ENCODE data around the gene SORCS1.

The SORCS1 gene

DNA sequence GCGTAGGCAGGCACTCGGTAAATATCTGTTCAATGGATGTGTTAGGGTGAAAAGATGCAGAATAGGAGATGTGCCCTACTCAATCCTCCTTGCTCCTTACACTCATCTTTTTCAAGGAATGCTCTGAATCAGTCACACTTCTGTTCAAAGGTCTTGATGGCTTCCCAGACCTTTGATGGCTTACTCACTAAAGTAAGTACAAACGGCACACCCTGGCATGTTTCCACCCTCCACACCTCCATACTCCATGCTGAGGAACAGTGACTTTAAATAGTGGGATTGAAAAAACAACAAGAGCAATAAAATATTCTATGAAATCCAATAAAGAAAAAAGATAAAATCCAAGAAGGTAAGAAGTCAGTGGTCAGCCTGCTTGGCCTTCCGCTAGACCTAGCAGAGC, 569.2 kb downstream of the SORCS1 start:
- no peak for DNase-seq (ENCODE audit: low read depth in 3 of 3)

DNA sequence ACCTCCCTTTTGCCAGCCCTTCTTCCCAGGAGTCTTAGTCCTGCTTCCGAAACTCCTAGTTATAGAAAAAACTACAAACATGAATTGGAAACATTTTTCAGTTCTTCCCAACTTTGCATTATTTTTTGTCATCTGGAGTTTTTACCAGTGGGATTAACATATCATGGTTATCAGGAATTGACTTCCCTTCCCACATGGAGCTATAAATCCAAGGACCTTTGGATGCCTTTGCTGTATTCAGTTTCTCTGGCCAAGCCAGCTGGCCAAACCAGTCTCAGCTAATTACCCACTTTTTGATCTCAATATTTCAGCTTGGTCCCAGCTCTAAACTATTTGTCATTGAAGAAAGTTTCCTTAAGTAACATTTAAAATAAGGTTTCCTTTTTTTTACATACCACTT, 570.6 kb downstream of the SORCS1 start:
- DNase-seq (ENCODE audit: low read depth in 3 of 3), result no peak

DNA sequence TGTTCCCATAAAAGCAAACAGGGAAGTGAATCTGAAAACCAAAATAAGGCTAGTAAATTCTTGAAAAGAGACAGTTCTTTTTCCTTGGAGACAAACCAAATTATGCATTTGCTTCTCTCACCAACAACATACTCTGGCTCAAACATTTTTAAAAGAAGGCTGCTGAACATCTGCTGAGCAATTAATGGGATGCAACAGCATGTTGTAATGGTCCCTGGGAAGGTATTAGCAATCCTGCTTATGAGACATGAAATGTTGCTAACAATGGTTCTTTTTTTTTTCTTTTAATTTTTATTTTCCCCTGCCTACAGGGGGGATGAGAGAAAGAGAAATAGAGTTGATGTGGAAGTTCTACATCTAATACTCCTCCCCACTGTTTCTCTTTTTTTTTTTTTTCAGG, 572.1 kb downstream of the SORCS1 start:
- no peak for DNase-seq (ENCODE audit: low read depth in 3 of 3)

DNA sequence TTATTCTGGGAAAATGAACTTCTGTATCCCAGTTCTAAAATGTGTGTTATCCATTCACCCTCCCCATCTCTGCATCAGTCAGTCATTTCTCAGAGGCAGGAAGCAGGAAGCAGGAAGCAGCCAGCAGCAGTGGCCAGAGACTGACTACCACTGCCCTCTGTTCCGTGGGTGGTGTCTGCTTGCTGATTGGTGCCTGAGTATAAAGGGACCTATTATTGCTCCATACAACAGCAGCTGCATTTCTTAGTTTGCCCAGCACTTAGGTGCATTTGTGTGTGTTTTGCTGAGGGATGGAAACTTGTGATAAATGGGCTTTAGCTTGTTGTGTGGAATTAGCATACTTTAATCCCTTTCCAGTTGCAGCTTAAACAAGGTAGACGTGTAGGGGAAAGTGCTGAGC, 582.2 kb downstream of the SORCS1 start:
- DNase-seq (ENCODE audit: low read depth in 3 of 3), result no peak

DNA sequence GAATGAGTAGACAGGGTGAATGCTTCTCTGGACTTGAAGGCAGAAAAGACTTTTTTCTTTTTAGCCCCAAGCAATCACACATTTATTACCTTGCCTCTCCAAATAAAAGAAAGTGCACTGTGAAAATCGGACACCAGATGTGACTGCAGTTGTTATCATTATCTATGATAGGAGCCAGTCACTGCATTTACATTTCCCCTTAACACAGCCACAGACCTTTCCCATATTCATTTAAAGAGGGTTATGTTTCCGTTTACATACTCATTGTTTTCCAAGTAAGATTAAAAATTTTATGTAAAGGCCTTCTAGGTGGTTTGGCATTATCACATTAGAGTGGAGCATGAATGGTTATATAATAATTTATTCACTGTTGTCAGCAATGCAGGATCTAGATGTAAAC, 586.8 kb downstream of the SORCS1 start:
- DNase-seq (ENCODE audit: low read depth in 3 of 3), result no peak

DNA sequence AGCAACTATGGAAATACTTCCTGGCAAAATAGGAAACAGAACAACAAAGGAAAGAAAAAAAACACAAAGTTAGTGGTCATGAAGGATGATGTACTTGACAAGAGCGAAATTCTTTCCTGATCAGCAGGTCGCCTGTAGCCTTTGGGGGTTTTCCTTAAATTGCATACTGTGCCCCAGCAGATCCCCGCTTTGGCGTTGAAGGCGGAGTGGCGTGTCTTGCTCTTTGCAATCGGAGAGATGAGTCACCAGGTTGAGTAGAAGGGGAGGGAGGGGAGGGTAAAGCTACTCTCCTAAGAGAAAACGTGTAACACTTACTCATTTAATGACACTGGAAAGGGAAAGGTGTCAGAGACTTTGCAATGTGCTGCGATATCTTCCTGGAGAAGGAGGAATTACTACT, 587.2 kb downstream of the SORCS1 start:
- no peak for DNase-seq (ENCODE audit: low read depth in 3 of 3)

DNA sequence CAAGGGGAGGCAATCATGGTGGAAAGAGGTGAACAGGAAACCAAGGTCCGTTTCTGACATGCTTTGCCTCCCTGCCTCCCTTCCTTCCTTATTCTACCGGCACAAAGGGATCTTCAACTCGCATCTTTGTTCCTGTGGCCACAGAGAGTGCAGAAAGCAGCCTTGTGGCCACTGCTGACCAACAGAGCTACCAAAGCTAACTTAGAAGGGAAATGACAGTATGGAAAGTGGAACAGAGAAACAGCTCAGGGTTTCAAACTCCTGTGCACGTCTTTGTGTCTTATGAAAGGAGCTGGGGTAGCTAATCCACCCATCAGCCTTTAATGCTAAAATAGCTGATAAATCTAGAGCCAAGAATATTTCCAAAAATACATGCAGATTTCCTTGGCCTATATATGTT, 588.0 kb downstream of the SORCS1 start:
- DNase-seq (ENCODE audit: low read depth in 3 of 3), result no peak

DNA sequence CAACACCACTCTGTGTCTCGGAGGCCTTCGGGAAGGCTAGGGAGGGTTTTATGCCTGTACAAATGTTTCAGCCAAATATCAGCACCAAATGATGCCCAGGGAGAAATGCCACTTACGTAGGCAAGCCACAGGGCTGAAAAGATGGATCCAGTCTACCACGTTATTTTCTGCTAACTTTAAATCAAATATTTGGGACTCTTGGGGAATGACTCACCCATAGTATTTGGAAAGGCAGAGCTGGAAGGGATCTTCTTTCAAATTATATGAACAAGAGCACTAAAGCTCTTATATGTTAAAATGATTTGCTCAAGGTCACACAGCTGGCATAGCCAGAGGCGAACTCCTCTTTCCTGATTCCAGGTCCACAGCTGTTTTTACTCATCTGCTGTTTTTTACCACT, 591.4 kb downstream of the SORCS1 start:
- no peak for DNase-seq (ENCODE audit: low read depth in 3 of 3)

DNA sequence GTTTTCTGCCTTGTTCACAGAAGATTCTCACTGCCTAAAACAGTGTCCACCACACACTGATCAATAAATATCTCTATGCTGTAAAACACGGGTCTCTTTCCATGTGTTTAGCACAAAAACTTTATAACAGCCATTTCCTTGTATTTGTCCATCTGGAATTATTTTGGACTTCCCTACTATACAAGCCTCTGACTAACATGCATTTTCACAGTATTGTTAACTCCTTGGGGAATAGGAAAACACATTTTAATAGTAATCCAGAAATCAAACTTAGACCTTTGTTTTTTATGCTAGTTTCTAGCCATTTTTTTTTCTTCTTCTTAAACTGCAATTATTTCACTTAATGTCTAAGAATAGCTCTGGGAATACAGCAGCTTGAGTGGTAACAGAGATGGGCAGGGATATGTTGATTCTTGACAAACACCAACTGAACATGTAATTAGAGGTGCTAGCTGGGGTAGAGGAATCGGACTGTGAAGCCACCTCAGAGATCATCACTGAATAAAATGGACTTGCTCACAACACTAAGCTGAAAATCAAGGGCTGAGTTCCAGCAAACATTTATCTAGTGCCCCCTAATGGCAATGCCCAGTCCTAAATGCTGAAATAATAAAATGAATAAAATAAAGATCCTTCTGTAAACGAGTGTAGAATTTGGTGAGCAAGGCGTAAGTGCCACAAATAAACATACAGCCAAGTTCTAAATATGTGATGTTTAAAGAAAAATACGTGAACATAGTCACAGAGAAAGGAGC, 593.1 kb downstream of the SORCS1 start:
- DNase-seq (ENCODE audit: low read depth in 3 of 3), result no peak

DNA sequence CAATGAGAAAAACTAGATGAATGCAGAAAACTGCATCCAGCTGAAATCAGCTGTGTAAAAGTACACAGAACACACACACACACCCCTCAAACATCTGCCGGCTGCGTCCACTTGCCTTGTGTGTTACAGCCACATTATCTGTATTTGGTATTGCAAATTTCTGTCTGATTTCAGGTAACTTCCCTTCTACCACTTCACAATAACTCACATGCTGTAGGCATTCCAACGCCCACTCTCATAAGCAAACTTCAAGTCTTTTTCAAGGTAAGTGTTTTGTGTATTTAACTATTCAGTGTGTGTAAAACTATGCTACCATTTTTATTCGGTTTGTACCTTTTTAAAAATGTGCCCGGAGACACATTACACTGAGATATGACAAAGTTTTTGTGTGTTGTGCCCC, 594.2 kb downstream of the SORCS1 start:
- no peak for DNase-seq (ENCODE audit: low read depth in 3 of 3)

DNA sequence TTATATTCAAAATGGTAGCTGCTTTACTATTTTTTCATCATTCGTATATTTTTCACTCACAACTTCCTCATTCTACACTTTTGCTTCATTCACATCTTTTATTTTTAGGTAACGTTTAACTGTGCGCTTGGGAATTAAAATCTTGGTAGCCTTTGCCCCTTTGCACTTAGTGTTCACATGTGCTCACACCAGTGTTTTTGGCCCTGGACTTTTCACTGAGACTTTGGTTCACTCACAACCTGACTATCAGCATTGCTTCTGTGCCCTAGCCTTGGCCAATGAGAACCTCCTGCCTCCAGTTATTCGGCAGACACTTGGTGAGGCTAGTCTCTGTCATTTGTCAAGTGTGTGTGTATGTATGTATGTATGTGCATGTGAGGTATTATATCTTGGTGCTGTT, 596.9 kb downstream of the SORCS1 start:
- no peak for DNase-seq (ENCODE audit: low read depth in 3 of 3)

DNA sequence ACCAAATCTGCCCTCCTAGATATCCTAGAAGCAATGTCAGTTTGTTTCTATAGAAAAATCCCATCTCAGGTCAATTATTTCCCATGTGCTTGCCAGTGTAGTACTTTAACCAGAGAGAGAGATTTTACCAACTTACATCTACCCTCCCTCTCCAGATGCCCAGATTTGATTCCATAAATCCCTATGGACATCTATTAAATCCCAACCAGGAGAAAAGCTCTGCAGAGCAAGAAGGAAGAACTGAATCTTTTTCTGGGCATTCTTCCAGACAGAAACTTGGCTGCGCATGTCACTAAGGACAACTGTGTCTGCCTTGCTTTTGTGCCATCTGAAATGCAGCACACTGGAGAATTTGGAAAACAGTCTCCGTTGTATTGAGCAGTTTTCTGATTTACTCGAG, 597.6 kb downstream of the SORCS1 start:
- DNase-seq (ENCODE audit: low read depth in 3 of 3), result no peak

DNA sequence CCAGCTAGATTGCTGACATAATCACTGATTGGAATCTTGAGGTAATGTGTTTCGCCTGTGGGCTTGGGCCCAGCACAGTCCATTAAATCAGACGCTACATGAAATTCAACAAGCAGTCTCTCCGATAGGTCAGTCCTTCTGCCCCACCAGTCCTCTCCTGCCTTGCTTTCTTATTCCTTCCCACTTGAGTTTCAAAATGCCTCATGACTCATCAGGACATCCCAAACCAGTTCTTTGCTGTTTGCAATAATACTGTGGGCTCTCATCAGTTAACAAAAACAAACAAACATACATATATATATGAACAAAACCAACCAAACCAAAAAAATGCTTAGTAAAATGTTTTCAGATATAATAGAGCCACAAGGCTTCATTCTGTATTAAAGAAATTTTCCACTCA, 599.0 kb downstream of the SORCS1 start:
- no peak for DNase-seq (ENCODE audit: low read depth in 3 of 3)

DNA sequence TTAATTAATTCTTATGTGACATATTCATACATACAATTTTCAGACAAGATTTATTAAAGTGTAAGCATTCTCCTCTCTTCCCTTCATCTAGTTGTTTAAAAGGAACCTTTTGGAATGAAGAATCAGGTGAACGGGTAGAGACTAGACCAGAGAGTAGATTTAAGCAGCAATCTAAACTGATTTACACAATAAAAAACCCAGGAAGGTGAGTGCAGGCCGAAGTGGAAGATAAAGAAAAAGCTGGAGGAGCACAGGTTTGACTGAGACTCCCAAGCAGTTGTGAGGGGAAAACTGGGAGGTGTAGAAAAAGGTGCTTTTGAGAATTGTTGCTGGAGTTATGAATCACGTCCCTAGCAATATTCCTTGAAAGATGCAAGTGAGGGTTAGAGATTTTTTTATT, 601.1 kb downstream of the SORCS1 start:
- DNase-seq (ENCODE audit: low read depth in 3 of 3), result no peak

DNA sequence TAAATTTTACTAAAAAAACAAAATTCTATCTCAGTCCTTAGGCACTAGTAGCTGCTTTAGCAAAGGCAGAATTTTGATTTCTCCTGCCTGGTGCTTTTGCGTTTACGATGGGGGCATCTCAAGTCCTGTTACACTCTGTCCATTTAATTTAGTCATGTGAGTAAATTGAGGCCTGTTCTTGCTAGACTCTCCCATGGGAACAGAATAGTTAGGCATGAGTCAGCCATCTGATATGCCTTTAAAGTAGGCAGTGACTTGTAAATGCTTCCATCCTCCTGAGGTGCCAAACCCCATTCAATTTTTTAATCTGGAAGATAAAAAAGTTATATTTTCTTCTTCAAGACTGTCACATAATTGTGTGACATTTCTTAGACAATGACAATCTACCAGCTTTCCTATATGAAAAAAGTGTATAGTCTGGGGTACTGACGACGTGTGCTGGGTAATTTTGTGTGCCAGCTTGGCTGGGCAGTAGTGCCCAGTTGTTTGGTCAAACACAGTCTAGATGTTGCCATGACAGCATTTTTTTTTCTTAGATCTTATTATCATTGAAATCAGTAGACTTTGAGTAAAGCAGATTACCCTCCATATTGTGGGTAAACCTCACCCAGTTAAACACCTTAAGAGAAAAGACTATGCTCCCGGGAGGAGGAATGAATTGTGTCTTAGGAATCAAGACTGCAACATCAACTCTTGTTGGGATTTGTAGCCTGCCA, 603.4 kb downstream of the SORCS1 start:
- no peak for DNase-seq (ENCODE audit: low read depth in 3 of 3)

DNA sequence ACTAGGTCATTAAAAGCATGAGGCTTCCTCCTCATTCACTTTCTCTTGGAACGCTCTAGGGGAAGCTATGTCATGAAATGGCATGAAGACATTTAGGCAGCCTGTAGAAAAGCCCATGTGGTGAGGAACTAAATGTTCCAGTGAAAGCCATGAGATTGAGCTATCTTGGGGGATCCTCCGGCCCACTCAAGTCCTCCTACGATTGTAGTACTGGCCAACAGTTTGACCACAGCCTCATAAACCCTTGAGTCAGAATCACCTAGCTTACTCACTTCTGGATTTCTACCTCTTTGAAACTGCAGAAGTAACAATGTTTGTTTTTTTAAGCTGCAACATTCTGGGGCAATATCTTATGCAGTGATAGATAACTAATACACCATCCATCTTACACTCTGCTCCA, 605.1 kb downstream of the SORCS1 start:
- DNase-seq (ENCODE audit: low read depth in 3 of 3), result no peak

DNA sequence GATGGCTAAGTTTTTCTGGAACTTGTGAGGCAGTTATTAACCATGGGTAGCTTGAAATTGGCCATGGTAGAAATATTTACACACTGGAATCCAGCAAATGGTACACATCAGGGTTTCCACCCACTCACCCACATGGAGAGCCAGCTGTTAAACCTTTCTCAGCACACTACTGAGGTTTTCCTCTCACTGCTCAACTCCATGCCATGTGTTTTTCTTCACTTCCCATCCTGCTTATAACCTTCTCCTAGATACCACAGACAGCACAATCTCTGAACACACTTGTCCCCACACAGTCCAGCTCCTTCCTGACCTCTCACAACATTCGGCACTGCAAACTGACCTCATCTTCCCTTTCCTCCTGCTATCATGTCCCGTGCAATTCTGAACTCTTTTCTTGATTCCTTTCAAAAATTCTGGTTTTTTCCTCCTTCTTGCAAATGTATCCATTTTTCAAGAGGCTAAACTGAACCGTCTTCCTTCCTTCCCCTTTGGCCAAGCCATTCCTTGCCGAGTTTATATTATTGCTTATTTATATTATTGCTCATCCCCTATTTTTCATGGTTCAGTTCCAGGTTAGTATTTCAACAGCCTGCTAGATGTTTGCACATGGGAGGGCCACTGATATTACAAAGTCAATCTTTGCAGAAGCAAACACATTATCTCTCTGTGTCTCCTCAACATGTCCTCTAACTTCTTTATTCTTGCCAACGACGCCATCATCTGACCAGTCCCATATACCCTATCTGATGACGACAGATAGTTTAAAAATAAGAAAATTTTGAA, 606.4 kb downstream of the SORCS1 start:
- no peak for DNase-seq (ENCODE audit: low read depth in 3 of 3)

DNA sequence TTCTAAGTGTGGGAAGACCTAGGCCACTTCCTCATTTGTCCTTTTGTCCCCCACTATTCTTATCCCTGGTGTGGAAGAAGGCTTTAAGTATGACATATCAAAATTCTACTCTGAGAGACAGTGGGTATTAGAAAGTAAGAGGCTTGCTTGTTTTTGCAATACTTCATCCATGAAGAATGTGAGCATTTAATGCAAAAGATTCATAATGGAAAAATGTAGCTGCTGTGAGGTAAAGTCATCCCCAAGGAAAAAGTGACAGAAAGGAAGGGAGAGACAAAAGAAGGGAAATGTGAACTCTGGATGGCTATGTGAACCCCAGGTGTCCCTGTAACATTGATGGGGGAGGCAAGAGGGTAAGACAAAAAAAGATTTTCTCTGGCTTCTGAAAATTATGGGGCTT, 607.5 kb downstream of the SORCS1 start:
- no peak for DNase-seq (ENCODE audit: low read depth in 3 of 3)

DNA sequence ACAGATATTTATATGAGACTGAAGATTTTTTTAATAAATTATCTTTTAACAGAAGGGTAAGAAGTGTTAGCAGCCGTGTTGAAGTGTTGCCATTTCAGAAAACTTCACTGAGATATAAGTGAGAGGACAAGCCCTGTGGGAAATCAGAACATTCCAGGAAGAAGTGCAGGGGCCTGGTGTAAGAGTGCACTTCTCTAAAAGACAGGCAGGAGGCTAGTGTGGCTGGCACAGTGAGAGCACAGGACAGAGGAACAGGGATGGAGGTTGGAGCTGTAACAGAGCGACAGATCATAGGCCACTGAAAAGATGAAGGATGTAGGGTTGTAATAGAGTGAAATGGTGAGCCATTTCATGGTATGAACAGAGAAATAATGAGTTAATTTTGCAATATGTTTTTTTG, 608.9 kb downstream of the SORCS1 start:
- DNase-seq (ENCODE audit: low read depth in 3 of 3), result no peak

DNA sequence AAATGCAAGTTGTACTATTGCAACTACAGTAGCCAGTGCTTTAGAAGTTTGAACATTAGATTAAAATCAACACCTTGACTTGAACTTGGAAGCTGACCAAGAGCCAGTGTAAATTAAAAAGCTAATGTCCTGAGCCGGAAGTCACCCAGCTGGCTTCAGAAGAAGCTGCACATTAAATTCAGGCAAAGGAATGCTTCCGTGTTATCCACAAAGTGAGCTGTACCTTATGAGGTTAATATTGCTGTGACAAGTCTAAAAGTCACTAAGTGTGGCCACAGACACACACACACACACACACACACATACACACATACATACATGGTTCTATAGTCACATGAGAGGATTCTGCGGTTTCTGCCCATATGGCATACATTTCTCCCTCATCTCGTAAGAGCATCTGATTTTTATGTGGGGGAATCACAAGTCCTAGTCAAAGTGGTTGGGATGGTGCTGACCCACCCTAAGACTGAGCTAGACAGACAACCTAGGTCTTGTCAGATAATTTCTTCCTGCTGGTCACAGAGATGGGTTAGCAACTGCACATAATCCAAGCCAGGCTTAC, 612.9 kb downstream of the SORCS1 start:
- no peak for DNase-seq (ENCODE audit: low read depth in 3 of 3)

DNA sequence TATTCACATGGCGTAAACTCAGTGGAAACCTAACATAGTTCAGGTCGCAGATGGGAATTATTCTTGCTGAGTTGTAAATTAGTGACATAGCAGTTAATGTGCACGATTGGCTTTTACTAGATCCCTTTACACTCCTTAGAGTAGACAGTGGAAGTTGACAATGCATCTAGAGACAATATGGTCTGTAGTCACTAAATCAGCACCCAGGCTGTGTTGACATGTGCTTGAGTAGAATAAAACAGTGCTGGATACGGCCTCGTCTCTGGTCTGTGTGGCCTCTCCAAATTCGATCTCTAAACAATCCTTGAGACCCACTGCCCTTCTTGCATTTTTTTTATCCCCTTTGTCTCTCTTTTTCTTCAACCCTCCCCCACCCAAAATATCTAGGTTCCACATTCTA, 615.7 kb downstream of the SORCS1 start:
- no peak for DNase-seq (ENCODE audit: low read depth in 3 of 3)

DNA sequence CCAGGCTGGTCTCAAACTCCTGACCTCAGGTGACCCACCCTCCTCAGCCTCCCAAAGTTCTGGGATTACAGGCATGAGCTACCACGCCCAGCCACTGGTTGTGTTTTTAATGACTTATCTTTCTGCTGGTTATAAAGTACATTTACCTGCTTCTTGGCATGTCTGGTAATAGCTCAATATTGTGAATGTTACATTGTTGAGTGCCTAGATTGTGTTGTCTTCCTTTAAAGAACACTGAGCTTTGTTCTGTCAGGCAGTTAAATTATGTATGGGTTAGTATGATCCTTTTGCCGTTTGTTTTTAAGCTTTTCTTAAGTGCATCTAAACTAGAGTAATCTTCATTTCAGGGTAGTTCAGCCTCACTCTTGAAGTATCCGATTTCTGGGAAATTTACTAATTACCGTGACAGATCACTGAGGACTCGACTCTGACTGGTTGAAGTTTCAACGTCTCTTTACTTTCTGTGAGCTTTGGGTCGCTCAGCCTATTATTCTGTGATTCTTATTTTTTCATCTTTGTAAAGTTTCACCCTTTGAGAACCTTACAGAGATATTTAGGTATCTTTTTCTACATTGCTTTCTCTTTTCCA, 617.4 kb downstream of the SORCS1 start:
- DNase-seq (ENCODE audit: low read depth in 3 of 3), result no peak
